Measurements from ENCODE around the gene TPSG1. TPM values are rescaled to one million over a fixed set of nuclear protein-coding genes. Genes with fewer than 3 reads are reported as not detected.
"Not testable (repeated sequence)": the region's sequence is repeated elsewhere in the genome, so short reads cannot be mapped to it uniquely, and the experiment has no call there.

TPSG1 gene
- total RNA-seq, 1 experiment from 2014 or later: not detected

DNA sequence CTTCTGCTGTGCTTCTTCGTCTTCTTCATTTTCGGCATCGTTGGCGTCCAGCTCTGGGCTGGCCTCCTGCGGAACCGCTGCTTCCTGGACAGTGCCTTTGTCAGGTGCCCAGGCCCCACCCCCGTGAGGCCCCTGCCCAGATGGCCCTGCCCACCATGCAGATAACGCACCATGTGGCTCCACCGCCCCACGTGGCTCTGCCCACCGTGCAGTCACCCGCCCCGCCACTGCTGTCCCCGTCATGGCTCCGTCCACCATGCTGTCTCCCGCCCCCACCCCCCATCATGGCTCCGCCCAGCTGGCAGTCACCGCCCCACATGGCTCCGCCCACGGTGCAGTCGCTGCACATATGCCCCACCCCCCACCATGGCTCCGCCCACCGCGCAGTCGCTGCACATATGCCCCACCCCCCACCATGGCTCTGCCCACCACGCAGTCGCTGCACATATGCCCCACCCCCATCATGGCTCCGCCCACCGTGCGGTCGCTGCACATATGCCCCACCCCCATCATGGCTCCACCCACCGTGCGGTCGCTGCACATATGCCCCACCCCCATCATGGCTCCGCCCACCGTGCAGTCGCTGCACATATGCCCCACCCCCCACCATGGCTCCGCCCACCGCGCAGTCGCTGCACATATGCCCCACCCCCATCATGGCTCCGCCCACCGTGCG, 26.3 kb downstream of the TPSG1 start:
- BruUV-seq (replicated peaks); H3K27ac ChIP-seq (ENCODE audit: low read depth, low read length); DNase-seq (ENCODE audit: low read depth, low spot score); H3K79me2 ChIP-seq (ENCODE audit: insufficient read depth, low read length); H3K4me3 ChIP-seq (replicated peaks in 1 of 2; ENCODE audit: low read depth in 1 of 2, low read length in 2 of 2); H3K27me3 ChIP-seq (ENCODE audit: insufficient read depth, low read length); H2AFZ ChIP-seq (ENCODE audit: low read depth, low read length, poor library complexity, severe bottlenecking); H3K9ac ChIP-seq (ENCODE audit: low read length); ATAC-seq; H4K20me1 ChIP-seq (ENCODE audit: insufficient read depth); intact Hi-C loops (cut with micrococcal nuclease); H3K4me2 ChIP-seq (ENCODE audit: low read length); H3K9me2 ChIP-seq (ENCODE audit: insufficient read depth); H3K36me3 ChIP-seq (ENCODE audit: control insufficient read depth in 1 of 2, insufficient read depth in 2 of 2, low read length in 2 of 2); H3K9me3 ChIP-seq (ENCODE audit: control insufficient read depth in 1 of 2, insufficient read depth in 1 of 2, low read depth in 1 of 2, low read length in 2 of 2); POLR2A ChIA-PET: not testable (repeated sequence)
- ChIA-PET CTCF (interaction anchor here (1.0 kb wide), 1 partner anchor 96 kb away, joined by 5 read pairs; no protein-coding TSS in a partner anchor), RAD21 (ENCODE audit: low non-redundant PET in 1 of 2, low total read pairs in 2 of 2, uncharacterized antibody in 2 of 2, unreplicated experiment in 2 of 2) (interaction anchor here in 1 of 2 experiments (0.6 kb wide), 1 partner anchor 18 kb away, joined by 3 read pairs; no protein-coding TSS in a partner anchor)
- H3K4me1 ChIP-seq (ENCODE audit: control insufficient read depth in 1 of 2, insufficient read depth in 2 of 2, low read length in 2 of 2): peaks cover 6 to 29% of the 10 kb centered on the region in 2 experiments

GRCh38 chr16:1198194-1198593, 26.9 kb downstream of the TPSG1 start:
- no peaks in the 10 kb centered on the region for H3K9me2 ChIP-seq (ENCODE audit: insufficient read depth)
- no peak for DNase-seq (ENCODE audit: low read depth, low spot score)
- no peaks in the 10 kb centered on the region for H3K79me2 ChIP-seq (ENCODE audit: insufficient read depth, low read length)
- H3K36me3 ChIP-seq (ENCODE audit: control insufficient read depth in 1 of 2, insufficient read depth in 2 of 2, low read length in 2 of 2): no peaks in the 10 kb centered on the region
- no peak overlapping the region for H3K9ac ChIP-seq (ENCODE audit: low read length)
- H4K20me1 ChIP-seq (ENCODE audit: insufficient read depth): no peaks in the 10 kb centered on the region
- no peaks in the 10 kb centered on the region for H3K27me3 ChIP-seq (ENCODE audit: insufficient read depth, low read length)
- H3K9me3 ChIP-seq (ENCODE audit: control insufficient read depth in 1 of 2, insufficient read depth in 1 of 2, low read depth in 1 of 2, low read length in 2 of 2): no peaks in the 10 kb centered on the region
- intact Hi-C loops (cut with micrococcal nuclease): no loop called here
- CTCF ChIA-PET: interaction anchor here (1.0 kb wide), 1 partner anchor 95 kb away, joined by 5 read pairs; no protein-coding TSS in a partner anchor
- RAD21 ChIA-PET (ENCODE audit: low non-redundant PET in 1 of 2, low total read pairs in 2 of 2, uncharacterized antibody in 2 of 2, unreplicated experiment in 2 of 2): no interaction called here
- no TSS peak for BruUV-seq (replicated peaks)
- TF ChIP-seq SIN3A (IDR thresholded peaks at IDR 0.05; ENCODE audit: low read depth) (no peak), ZFX (IDR thresholded peaks at IDR 0.05) (no peak), POLR2A (IDR thresholded peaks at IDR 0.05; ENCODE audit: borderline replicate concordance, extremely low read depth, insufficient read depth, insufficient read length) (no peak), POLR2AphosphoS5 (IDR thresholded peaks at IDR 0.05; ENCODE audit: low read depth, low read length) (no peak), CEBPB (IDR thresholded peaks at IDR 0.05; ENCODE audit: low read depth) (no peak), ZBTB33 (IDR thresholded peaks at IDR 0.05; ENCODE audit: extremely low read depth, insufficient replicate concordance, low read length) (no peak), FOSL1 (IDR thresholded peaks at IDR 0.05; ENCODE audit: low read depth) (no peak), RAD21 (IDR thresholded peaks at IDR 0.05; ENCODE audit: low read depth) (no peak), ZNF274 (IDR thresholded peaks at IDR 0.05; ENCODE audit: low read depth, low read length) (no peak), CBX3 (IDR thresholded peaks at IDR 0.05; ENCODE audit: low read depth) (no peak)
- TF ChIP-seq, protein P1, sequence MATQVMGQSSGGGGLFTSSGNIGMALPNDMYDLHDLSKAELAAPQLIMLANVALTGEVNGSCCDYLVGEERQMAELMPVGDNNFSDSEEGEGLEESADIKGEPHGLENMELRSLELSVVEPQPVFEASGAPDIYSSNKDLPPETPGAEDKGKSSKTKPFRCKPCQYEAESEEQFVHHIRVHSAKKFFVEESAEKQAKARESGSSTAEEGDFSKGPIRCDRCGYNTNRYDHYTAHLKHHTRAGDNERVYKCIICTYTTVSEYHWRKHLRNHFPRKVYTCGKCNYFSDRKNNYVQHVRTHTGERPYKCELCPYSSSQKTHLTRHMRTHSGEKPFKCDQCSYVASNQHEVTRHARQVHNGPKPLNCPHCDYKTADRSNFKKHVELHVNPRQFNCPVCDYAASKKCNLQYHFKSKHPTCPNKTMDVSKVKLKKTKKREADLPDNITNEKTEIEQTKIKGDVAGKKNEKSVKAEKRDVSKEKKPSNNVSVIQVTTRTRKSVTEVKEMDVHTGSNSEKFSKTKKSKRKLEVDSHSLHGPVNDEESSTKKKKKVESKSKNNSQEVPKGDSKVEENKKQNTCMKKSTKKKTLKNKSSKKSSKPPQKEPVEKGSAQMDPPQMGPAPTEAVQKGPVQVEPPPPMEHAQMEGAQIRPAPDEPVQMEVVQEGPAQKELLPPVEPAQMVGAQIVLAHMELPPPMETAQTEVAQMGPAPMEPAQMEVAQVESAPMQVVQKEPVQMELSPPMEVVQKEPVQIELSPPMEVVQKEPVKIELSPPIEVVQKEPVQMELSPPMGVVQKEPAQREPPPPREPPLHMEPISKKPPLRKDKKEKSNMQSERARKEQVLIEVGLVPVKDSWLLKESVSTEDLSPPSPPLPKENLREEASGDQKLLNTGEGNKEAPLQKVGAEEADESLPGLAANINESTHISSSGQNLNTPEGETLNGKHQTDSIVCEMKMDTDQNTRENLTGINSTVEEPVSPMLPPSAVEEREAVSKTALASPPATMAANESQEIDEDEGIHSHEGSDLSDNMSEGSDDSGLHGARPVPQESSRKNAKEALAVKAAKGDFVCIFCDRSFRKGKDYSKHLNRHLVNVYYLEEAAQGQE (IDR thresholded peaks at IDR 0.05; ENCODE audit: low read depth): no peak
- no peak for ATAC-seq
- no peak overlapping the region for H3K4me2 ChIP-seq (ENCODE audit: low read length)
- H3K4me1 ChIP-seq (ENCODE audit: control insufficient read depth in 1 of 2, insufficient read depth in 2 of 2, low read length in 2 of 2): peaks cover 12 to 36% of the 10 kb centered on the region in 2 experiments
- POLR2A ChIA-PET: no interaction called here
- H3K27ac ChIP-seq (ENCODE audit: low read depth, low read length): peak overlapping the region; percentile 29; the same call in 1 of the 2 replicates
- H2AFZ ChIP-seq (ENCODE audit: low read depth, low read length, poor library complexity, severe bottlenecking): no peak overlapping the region
- H3K4me3 ChIP-seq (replicated peaks in 1 of 2; ENCODE audit: low read depth in 1 of 2, low read length in 2 of 2): no peak overlapping the region
